GM19438 (cell line): ENCODE measurements around the gene JRKL.
"Not testable (repeated sequence)": the region's sequence is repeated elsewhere in the genome, so short reads cannot be mapped to it uniquely, and the experiment has no call there.

ENCODE experiments used
- ATAC-seq: cut with Tn5 transposase; IDR thresholded peaks from one replicate; pipeline ENCODE4 v1.9.1; 2021; ENCODE audit warnings: low read depth; ENCODE audit not compliant: unreplicated experiment

JRKL gene

DNA sequence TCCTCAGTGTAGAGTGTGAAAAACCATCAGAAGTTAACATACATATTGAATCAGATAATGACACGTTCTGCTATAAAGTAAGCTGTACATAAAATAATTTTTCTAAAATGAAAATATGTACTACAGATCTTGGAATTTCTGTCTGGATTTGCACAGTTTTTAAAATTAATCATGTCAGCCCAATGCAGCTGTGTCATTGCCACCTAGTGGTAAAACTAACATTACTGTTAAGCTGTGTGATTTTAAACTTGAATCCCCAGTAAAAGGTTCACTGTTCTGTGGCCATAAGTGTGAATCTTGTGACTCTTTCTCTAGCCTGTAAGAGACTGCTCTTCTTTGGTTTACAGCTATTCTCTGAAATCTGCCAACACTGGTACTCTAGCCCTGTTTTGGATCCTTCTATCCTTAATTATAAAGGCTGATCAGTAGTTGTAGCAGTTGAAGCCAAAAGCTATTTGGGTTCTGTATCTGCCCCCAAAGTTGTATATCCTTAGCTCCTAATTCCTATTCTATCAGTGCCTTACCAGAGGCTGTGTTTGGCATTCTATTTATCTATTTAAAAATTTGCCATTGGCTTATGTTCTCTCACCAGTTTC lies 4.0 kb downstream of the JRKL start:
- ATAC-seq, result no peak

GRCh38 chr11:96394773-96395172 lies 5.0 kb downstream of the JRKL start:
- no peak for ATAC-seq

DNA sequence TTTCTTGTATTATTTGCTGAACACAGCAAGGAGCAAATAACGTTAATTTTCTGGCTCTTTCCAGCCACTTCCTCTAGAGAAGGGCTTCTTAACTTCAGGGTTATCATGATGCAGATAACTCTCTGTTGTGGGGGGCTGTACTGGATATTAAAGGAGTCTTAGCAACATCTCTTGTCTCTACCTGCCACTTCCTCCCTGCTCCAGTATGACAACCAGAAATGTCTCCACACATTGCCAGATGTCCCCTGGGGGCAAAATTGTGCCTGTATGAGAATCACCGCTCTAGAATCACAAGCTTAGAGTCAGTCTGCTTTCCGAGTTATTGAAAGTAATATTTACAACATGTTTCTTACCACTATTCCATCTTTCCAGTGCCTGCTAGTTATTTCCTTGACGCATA lies 6.8 kb downstream of the JRKL start:
- ATAC-seq, result no peak

DNA sequence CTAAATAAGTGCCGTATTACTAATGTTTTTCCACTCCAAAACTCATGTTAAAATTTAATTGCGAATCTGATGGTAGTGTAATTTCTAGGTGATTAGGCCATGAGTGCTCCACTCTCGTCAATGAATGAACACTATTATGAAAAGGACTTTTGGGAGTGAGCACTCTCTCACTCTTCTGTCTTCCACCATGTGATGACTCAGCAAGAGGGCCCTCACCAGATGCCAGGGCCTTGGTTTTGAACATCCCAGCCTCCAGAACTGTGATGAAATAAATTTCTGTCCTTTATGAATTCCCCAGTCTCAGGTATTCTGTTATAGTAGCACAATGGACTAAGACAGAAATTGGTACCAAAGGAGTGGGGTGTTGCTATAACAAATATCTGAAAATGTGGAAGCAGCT lies 8.1 kb downstream of the JRKL start:
- ATAC-seq, result no peak

DNA sequence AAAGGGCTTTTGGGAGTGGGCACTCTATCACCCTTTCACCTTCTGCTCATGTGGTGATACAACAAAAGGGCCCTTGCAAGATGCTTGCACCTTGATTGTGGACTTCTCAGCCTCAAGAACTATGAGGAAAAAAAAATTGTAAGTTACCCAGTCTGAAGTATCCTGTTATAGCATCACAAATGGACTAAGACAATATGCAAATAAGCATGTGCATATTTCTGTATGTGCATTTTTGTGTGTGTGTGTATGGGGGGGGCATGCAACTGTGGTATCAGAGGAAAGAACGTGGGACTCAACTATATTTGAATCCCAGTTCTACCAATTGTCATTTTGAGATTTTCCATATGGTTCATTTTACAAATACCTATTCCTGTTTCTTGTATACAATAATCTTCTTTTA lies 10.9 kb downstream of the JRKL start:
- no peak for ATAC-seq

DNA sequence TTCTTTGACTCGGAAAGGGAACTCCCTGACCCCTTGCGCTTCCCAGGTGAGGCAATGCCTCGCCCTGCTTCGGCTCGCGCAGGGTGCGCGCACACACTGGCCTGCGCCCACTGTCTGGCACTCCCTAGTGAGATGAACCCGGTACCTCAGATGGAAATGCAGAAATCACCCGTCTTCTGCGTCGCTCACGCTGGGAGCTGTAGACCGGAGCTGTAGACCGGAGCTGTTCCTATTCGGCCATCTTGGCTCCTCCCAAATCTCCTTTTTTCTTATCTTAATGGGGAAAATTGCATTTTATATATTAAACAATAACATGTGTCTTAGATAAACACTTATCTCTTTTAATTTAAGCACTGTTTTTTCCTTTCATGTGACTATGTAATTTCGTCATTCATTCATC lies 21.6 kb downstream of the JRKL start:
- not testable (repeated sequence) for ATAC-seq

GRCh38 chr11:96412761-96413381 lies 23.1 kb downstream of the JRKL start:
- no peak for ATAC-seq

- ATAC-seq, result no peak
Measured at GRCh38 chr11:96413408-96413807, 23.6 kb downstream of the JRKL start.

DNA sequence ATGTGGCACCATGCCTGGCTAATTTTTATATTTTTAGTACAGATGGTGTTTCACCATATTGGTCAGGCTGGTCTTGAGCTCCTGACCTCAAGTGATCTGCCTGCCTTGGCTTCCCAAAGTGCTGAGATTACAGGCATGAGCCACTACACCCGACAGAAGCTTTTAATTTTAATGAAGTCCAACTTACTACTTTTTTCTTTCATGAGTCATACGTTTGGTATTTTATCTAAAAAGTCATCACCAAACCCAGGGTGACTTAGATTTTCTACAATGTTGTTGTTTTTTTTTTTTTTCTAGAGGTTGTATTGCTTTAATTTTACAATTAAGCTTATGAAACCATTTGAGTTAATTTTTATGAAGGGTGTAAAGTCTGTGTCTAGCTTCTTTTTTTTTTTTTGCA lies 34.9 kb downstream of the JRKL start:
- ATAC-seq, result no peak

- no peak for ATAC-seq
Measured at GRCh38 chr11:96430668-96431067, 40.9 kb downstream of the JRKL start.

DNA sequence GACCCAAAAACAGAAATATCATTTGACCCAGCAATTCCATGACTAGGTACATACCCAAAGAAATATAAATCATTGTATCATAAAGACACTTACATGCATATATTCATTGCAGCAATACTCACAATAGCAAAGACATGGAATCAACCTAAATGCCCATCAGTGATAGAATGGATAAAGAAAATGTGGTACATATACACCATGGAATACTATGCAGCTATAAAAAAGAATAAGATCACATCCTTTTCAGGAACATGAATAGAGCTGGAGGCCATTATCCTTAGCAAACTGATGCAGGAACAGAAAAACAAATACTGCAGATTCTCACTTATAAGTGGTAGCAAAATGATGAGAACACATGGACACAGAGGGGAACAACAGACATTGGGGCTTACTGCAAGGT lies 42.8 kb downstream of the JRKL start:
- not testable (repeated sequence) for ATAC-seq
